Measurements from ENCODE around the gene BBS12. TPM values are rescaled to one million over a fixed set of nuclear protein-coding genes. Genes with fewer than 3 reads are reported as not detected.

Gene BBS12
- total and polyA plus RNA-seq, 9 of the 15 experiments (the other 6 are each of a cell fraction or from before 2014, with no cell fraction given) = 2.7 to 6.5 (median 3.3) TPM

DNA sequence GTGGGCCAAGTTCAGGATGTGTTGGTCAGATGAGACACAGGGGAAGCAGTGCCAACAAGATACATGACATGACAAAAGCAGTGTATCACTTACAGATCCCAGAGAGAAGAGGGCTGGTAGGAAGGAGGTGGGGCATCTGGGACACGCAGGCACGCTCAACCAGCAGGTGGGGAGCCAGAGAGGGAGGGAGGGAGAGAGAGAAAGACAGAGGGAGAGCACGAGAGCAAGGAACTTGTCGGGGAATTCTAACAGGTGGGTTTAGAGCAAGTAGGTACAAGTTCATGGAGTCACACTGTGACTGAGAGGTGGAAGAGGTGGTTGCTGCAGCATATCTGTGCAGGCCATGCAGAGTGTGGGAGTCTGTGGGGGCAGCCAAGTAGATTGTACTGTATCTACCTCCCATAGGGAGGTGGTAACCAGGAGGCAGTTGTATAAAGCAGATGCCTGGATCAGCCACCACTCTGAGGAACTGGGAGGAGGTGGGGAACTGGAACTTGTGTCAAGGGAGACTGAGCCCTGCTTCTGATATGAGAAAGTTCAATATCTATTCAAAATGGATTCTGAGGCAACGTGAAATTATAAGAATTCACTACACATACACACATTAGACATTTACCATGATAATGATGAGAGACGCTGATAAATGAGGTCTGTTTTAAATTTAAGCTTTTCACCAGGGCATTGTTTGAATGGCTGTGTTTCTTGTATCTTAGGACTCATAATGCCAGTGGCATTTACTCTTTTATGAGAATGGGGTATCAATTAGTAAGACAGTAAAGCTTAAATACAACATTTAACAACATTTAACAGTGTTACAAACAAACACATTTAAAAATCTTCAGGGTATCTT, 43.7 kb downstream of the BBS12 start (continued):
- TF ChIP-seq, protein P1, sequence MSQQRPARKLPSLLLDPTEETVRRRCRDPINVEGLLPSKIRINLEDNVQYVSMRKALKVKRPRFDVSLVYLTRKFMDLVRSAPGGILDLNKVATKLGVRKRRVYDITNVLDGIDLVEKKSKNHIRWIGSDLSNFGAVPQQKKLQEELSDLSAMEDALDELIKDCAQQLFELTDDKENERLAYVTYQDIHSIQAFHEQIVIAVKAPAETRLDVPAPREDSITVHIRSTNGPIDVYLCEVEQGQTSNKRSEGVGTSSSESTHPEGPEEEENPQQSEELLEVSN (IDR thresholded peaks at IDR 0.05; ENCODE audit: borderline replicate concordance in 1 of 2, extremely low read depth in 1 of 2, insufficient read depth in 1 of 2, insufficient read length in 1 of 2, low read depth in 1 of 2, low read length in 1 of 2, poor library complexity in 1 of 2, severe bottlenecking in 1 of 2) = peak; percentile 25 to 42
- TF ChIP-seq, protein P2, sequence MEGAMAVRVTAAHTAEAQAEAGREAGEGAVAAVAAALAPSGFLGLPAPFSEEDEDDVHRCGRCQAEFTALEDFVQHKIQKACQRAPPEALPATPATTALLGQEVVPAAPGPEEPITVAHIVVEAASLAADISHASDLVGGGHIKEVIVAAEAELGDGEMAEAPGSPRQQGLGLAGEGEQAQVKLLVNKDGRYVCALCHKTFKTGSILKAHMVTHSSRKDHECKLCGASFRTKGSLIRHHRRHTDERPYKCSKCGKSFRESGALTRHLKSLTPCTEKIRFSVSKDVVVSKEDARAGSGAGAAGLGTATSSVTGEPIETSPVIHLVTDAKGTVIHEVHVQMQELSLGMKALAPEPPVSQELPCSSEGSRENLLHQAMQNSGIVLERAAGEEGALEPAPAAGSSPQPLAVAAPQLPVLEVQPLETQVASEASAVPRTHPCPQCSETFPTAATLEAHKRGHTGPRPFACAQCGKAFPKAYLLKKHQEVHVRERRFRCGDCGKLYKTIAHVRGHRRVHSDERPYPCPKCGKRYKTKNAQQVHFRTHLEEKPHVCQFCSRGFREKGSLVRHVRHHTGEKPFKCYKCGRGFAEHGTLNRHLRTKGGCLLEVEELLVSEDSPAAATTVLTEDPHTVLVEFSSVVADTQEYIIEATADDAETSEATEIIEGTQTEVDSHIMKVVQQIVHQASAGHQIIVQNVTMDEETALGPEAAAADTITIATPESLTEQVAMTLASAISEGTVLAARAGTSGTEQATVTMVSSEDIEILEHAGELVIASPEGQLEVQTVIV (CRISPR knock-in tag; IDR thresholded peaks at IDR 0.05; ENCODE audit: borderline replicate concordance) = no peak
- TF ChIP-seq PCBP2 (IDR thresholded peaks at IDR 0.05; ENCODE audit: low read depth, low read length, poor library complexity, severe bottlenecking) (no peak), ZNF224 (CRISPR knock-in tag; IDR thresholded peaks at IDR 0.05) (no peak), NFE2 (IDR thresholded peaks at IDR 0.05; ENCODE audit: low read depth) (peak; percentile 67), SIRT6 (IDR thresholded peaks at IDR 0.05; ENCODE audit: low read depth, low read length) (no peak), TFAM (CRISPR knock-in tag; conservative IDR thresholded peaks at IDR 0.05) (no peak), PTRF (tag; IDR thresholded peaks at IDR 0.05) (no peak), TCF7 (IDR thresholded peaks at IDR 0.05; ENCODE audit: borderline replicate concordance) (no peak), SIN3B (IDR thresholded peaks at IDR 0.05; ENCODE audit: low read depth) (no peak), TCF7L2 (IDR thresholded peaks at IDR 0.05; ENCODE audit: low read depth, low read length) (no peak), TAF9B (IDR thresholded peaks at IDR 0.05; ENCODE audit: partially characterized antibody) (peak; percentile 5), SMAD4 (CRISPR knock-in tag; conservative IDR thresholded peaks at IDR 0.05) (0 out of 2 replicates have a peak, but pooled peaks have one; percentile 47), SETDB1 (IDR thresholded peaks at IDR 0.05; ENCODE audit: low read length) (no peak), SMARCC2 (IDR thresholded peaks at IDR 0.05; ENCODE audit: low read depth) (peak; percentile 51), TGIF2 (CRISPR knock-in tag; IDR thresholded peaks at IDR 0.05) (no peak), SIN3A (IDR thresholded peaks at IDR 0.05; ENCODE audit: borderline replicate concordance in 2 of 2, control insufficient read depth in 1 of 2, low read depth in 2 of 2, low read length in 2 of 2) (no peak), MYNN (IDR thresholded peaks at IDR 0.05) (peak; percentile 50; the same call in 1 of the 2 replicates), MYNN (CRISPR knock-in tag; IDR thresholded peaks at IDR 0.05) (no peak), HMG20B (CRISPR knock-in tag; IDR thresholded peaks at IDR 0.05) (no peak), RCOR1 (IDR thresholded peaks at IDR 0.05; ENCODE audit: borderline replicate concordance in 1 of 2, low read depth in 2 of 2, low read length in 2 of 2) (peak in 1 of 2 experiments; percentile 47; a peak in 1 of 4 replicates), NR1H2 (CRISPR knock-in tag; IDR thresholded peaks at IDR 0.05) (no peak)
- TF ChIP-seq, protein P3, sequence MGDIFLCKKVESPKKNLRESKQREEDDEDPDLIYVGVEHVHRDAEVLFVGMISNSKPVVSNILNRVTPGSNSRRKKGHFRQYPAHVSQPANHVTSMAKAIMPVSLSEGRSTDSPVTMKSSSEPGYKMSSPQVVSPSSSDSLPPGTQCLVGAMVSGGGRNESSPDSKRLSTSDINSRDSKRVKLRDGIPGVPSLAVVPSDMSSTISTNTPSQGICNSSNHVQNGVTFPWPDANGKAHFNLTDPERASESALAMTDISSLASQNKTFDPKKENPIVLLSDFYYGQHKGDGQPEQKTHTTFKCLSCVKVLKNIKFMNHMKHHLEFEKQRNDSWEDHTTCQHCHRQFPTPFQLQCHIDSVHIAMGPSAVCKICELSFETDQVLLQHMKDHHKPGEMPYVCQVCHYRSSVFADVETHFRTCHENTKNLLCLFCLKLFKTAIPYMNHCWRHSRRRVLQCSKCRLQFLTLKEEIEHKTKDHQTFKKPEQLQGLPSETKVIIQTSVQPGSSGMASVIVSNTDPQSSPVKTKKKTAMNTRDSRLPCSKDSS (IDR thresholded peaks at IDR 0.05; ENCODE audit: low read depth, partially characterized antibody) = no peak

Data from K562 (cell line).